Parathyroid adenoma (tissue), 2 donors: ENCODE measurements around the gene LTK.

Experiments used
- H2AFZ ChIP-seq: fragments of 300-600 bp; sonication (generic); one replicate; pipeline ENCODE4 v1.7.0; 2017; ENCODE audit warnings: antibody characterized with exemption, mild to moderate bottlenecking
- H3K27ac ChIP-seq: fragments of 300-600 bp; sonication (generic); one replicate; pipeline ENCODE4 v1.7.0; 2017
- H3K27me3 ChIP-seq: fragments of 300-600 bp; sonication (generic); one replicate; pipeline ENCODE4 v1.7.0; 2017; ENCODE audit warnings: low read length; ENCODE audit not compliant: control insufficient read depth, insufficient read depth
- H3K36me3 ChIP-seq: fragments of 300-600 bp; sonication (generic); one replicate; pipeline ENCODE4 v1.7.0; 2017; ENCODE audit warnings: low read length; ENCODE audit not compliant: control insufficient read depth, insufficient read depth
- H3K4me1 ChIP-seq: fragments of 300-600 bp; sonication (generic); one replicate; pipeline ENCODE4 v1.7.0; 2017; ENCODE audit warnings: control low read depth
- H3K4me2 ChIP-seq: fragments of 300-600 bp; sonication (generic); one replicate; pipeline ENCODE4 v1.7.0; 2017; ENCODE audit warnings: low read length
- H3K4me3 ChIP-seq: fragments of 300-600 bp; sonication (generic); one replicate; pipeline ENCODE4 v1.7.0; 2017; ENCODE audit warnings: low read depth, low read length
- H3K79me2 ChIP-seq: fragments of 300-600 bp; sonication (generic); one replicate; pipeline ENCODE4 v1.7.0; 2017; ENCODE audit warnings: control low read depth
- H3K9ac ChIP-seq: fragments of 300-600 bp; sonication (generic); one replicate; pipeline ENCODE4 v1.7.0; 2017; ENCODE audit warnings: mild to moderate bottlenecking
- H3K9me3 ChIP-seq: fragments of 300-600 bp; sonication (generic); one replicate; pipeline ENCODE4 v1.7.0; 2017; ENCODE audit warnings: low read length; ENCODE audit not compliant: control insufficient read depth
- CTCF ChIP-seq: fragments of 300-600 bp; sonication (generic); IDR thresholded peaks from one replicate; pipeline ENCODE4 v1.7.0; 2017; ENCODE audit warnings: antibody characterized with exemption, mild to moderate bottlenecking
- donor health status: primary hyperparathyroidism.

LTK gene

GRCh38 chr15:41501931-41502794 is 11.5 kb downstream of the LTK start:
- Histone ChIP-seq H3K4me2 (no peak overlapping the region), H3K36me3 (no peaks in the 10 kb centered on the region), H3K27me3 (no peaks in the 10 kb centered on the region), H3K4me3 (no peak overlapping the region), H2AFZ (no peak overlapping the region), H3K79me2 (no peaks in the 10 kb centered on the region), H3K9ac (no peak overlapping the region), H3K4me1 (no peaks in the 10 kb centered on the region), H3K9me3 (no peaks in the 10 kb centered on the region), H3K27ac (no peak overlapping the region)
- TF ChIP-seq CTCF, result no peak

GRCh38 chr15:41501191-41501917 is 12.3 kb downstream of the LTK start:
- Histone ChIP-seq H2AFZ (no peak overlapping the region), H3K4me1 (no peaks in the 10 kb centered on the region), H3K4me3 (no peak overlapping the region), H3K4me2 (no peak overlapping the region), H3K27ac (no peak overlapping the region), H3K36me3 (no peaks in the 10 kb centered on the region), H3K79me2 (no peaks in the 10 kb centered on the region), H3K9me3 (no peaks in the 10 kb centered on the region), H3K27me3 (no peaks in the 10 kb centered on the region), H3K9ac (no peak overlapping the region)
- TF ChIP-seq CTCF, result no peak

GRCh38 chr15:41499109-41499851 is 14.3 kb downstream of the LTK start:
- TF ChIP-seq CTCF, result no peak
- Histone ChIP-seq H3K9ac (no peak overlapping the region), H3K36me3 (no peaks in the 10 kb centered on the region), H3K4me1 (no peaks in the 10 kb centered on the region), H3K27me3 (no peaks in the 10 kb centered on the region), H3K27ac (no peak overlapping the region), H3K4me2 (no peak overlapping the region), H3K79me2 (no peaks in the 10 kb centered on the region), H3K9me3 (no peaks in the 10 kb centered on the region), H3K4me3 (no peak overlapping the region), H2AFZ (no peak overlapping the region)

GRCh38 chr15:41498657-41499056 is 15.0 kb downstream of the LTK start:
- no peak overlapping the region for H3K4me2 ChIP-seq
- H3K79me2 ChIP-seq, result no peaks in the 10 kb centered on the region
- no peaks in the 10 kb centered on the region for H3K4me1 ChIP-seq
- H2AFZ ChIP-seq, result no peak overlapping the region
- TF ChIP-seq CTCF, result no peak
- no peak overlapping the region for H3K9ac ChIP-seq
- H3K27ac ChIP-seq, result no peak overlapping the region
- no peaks in the 10 kb centered on the region for H3K36me3 ChIP-seq
- no peaks in the 10 kb centered on the region for H3K9me3 ChIP-seq
- H3K27me3 ChIP-seq, result no peaks in the 10 kb centered on the region
- H3K4me3 ChIP-seq, result no peak overlapping the region
